ENCODE results near the gene G6PD.
A peak's percentile ranks its signal among the peaks of the same experiment; 100 is the strongest.

G6PD gene

DNA sequence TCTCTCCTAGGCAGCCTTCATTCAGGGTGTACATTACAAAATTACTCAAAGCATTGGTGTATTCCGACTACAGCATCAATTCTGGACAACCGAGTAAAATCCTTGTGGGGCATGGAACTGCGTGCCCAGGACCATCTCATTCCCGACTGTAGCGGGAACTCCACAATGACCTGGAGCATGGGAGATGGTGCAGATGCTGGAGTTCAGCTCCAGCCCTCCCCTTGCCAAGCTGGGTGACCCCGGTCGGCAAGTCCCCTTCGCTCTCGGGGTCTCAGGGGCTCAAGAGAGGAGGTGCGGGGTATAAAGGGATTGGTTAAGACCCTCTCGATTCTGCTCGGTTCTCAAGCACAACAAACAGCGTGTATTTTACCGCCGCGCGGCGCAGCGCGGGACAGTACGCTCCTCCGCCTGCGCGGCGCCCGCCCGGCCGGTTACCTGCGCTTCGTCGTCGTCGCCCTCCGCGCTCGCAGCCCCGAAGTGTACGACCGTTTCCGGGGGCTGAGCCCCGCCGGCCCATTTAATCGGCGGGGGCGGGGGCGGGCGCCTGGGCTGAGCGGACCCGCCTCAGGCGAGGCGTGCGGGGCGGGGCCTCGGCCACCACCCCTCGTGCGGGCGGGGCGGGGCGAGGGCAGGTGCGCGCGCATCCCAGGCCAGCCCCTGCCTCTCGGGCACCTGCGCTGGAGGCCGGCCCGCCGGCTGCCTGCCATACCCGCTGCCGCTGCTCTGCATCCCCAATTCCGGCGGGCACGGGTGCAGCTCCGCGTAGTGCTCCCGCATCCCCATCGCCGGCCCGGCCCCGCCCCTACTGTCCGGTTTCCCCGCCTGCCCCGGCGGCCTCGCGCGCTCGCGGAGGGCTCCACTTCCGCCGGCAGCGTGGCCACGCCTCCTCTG, at the start of gene G6PD:
Gene G6PD (minus strand): TSS at position 493 of the 891 bp plus-strand sequence. CDS start 691 bp downstream, outside the sequence.
- TF ChIP-seq, protein P1, sequence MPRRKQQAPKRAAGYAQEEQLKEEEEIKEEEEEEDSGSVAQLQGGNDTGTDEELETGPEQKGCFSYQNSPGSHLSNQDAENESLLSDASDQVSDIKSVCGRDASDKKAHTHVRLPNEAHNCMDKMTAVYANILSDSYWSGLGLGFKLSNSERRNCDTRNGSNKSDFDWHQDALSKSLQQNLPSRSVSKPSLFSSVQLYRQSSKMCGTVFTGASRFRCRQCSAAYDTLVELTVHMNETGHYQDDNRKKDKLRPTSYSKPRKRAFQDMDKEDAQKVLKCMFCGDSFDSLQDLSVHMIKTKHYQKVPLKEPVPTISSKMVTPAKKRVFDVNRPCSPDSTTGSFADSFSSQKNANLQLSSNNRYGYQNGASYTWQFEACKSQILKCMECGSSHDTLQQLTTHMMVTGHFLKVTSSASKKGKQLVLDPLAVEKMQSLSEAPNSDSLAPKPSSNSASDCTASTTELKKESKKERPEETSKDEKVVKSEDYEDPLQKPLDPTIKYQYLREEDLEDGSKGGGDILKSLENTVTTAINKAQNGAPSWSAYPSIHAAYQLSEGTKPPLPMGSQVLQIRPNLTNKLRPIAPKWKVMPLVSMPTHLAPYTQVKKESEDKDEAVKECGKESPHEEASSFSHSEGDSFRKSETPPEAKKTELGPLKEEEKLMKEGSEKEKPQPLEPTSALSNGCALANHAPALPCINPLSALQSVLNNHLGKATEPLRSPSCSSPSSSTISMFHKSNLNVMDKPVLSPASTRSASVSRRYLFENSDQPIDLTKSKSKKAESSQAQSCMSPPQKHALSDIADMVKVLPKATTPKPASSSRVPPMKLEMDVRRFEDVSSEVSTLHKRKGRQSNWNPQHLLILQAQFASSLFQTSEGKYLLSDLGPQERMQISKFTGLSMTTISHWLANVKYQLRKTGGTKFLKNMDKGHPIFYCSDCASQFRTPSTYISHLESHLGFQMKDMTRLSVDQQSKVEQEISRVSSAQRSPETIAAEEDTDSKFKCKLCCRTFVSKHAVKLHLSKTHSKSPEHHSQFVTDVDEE (CRISPR knock-in tag; IDR thresholded peaks at IDR 0.05), result no peak
- no peak for TF ChIP-seq BACH2 (CRISPR knock-in tag; IDR thresholded peaks at IDR 0.05; ENCODE audit: borderline replicate concordance)
- no peak for TF ChIP-seq ZC3H10 (CRISPR knock-in tag; IDR thresholded peaks at IDR 0.05)
- no peak for TF ChIP-seq GLIS3 (CRISPR knock-in tag; IDR thresholded peaks at IDR 0.05)
- TF ChIP-seq, protein P2, sequence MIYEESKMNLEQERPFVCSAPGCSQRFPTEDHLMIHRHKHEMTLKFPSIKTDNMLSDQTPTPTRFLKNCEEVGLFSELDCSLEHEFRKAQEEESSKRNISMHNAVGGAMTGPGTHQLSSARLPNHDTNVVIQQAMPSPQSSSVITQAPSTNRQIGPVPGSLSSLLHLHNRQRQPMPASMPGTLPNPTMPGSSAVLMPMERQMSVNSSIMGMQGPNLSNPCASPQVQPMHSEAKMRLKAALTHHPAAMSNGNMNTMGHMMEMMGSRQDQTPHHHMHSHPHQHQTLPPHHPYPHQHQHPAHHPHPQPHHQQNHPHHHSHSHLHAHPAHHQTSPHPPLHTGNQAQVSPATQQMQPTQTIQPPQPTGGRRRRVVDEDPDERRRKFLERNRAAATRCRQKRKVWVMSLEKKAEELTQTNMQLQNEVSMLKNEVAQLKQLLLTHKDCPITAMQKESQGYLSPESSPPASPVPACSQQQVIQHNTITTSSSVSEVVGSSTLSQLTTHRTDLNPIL (CRISPR knock-in tag; IDR thresholded peaks at IDR 0.05; ENCODE audit: low read depth), result no peak
- no peak for TF ChIP-seq RARB (CRISPR knock-in tag; IDR thresholded peaks at IDR 0.05)
- TF ChIP-seq CSDC2 (CRISPR knock-in tag; IDR thresholded peaks at IDR 0.05), result no peak
- TF ChIP-seq, protein P3, sequence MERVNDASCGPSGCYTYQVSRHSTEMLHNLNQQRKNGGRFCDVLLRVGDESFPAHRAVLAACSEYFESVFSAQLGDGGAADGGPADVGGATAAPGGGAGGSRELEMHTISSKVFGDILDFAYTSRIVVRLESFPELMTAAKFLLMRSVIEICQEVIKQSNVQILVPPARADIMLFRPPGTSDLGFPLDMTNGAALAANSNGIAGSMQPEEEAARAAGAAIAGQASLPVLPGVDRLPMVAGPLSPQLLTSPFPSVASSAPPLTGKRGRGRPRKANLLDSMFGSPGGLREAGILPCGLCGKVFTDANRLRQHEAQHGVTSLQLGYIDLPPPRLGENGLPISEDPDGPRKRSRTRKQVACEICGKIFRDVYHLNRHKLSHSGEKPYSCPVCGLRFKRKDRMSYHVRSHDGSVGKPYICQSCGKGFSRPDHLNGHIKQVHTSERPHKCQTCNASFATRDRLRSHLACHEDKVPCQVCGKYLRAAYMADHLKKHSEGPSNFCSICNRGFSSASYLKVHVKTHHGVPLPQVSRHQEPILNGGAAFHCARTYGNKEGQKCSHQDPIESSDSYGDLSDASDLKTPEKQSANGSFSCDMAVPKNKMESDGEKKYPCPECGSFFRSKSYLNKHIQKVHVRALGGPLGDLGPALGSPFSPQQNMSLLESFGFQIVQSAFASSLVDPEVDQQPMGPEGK (CRISPR knock-in tag; IDR thresholded peaks at IDR 0.05; ENCODE audit: borderline replicate concordance), result no peak
- TF ChIP-seq SNAI2 (CRISPR knock-in tag; IDR thresholded peaks at IDR 0.05), result no peak
- TF ChIP-seq, protein P4, sequence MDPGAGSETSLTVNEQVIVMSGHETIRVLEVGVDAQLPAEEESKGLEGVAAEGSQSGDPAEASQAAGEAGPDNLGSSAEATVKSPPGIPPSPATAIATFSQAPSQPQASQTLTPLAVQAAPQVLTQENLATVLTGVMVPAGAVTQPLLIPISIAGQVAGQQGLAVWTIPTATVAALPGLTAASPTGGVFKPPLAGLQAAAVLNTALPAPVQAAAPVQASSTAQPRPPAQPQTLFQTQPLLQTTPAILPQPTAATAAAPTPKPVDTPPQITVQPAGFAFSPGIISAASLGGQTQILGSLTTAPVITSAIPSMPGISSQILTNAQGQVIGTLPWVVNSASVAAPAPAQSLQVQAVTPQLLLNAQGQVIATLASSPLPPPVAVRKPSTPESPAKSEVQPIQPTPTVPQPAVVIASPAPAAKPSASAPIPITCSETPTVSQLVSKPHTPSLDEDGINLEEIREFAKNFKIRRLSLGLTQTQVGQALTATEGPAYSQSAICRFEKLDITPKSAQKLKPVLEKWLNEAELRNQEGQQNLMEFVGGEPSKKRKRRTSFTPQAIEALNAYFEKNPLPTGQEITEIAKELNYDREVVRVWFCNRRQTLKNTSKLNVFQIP (CRISPR knock-in tag; IDR thresholded peaks at IDR 0.05; ENCODE audit: borderline replicate concordance, low read depth), result no peak
- TF ChIP-seq ISL1 (CRISPR knock-in tag; IDR thresholded peaks at IDR 0.05), result no peak
- TF ChIP-seq TOX (CRISPR knock-in tag; IDR thresholded peaks at IDR 0.05; ENCODE audit: borderline replicate concordance), result no peak
- peak; percentile 55 for ATAC-seq

DNA sequence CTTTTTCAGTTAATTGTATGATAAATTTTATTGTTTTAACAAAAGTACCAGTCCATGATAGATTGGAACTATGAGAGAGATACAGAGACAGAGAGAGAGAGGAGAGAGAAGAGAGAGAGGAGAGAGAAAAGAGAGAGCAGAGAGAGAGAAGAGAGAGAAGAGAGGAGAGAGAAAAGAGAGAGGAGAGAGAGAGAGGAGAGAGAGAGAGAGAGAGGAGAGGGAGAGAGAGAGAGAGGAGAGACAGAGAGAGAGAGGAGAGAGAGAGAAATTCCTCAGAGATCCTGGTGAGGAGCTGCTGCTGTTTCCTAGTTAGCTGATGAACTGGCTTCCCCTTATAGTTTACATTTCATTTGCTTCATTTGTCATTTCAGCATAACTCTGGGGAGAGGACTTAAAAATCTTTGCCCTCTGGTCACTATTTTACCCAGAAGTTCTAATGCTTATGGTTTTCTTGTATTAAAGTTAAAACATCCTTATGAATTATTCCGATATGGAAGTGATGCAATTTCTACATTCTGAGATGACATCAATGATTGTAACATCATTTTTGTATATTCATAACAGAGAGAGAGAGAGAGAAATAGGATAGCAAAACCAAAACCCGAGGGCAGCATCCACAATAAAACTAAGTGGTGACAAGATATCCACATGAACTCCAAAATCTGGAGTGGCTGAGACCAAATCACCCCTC, 49.1 kb upstream of the G6PD start:
- no peak for ATAC-seq
- TF ChIP-seq ISL1 (CRISPR knock-in tag; IDR thresholded peaks at IDR 0.05), result no peak
- TF ChIP-seq ARNTL (CRISPR knock-in tag; IDR thresholded peaks at IDR 0.05; ENCODE audit: borderline replicate concordance, low read depth), result no peak
- no peak for TF ChIP-seq GLIS3 (CRISPR knock-in tag; IDR thresholded peaks at IDR 0.05)
- TF ChIP-seq RARB (CRISPR knock-in tag; IDR thresholded peaks at IDR 0.05), result no peak
- no peak for TF ChIP-seq PPARA (CRISPR knock-in tag; IDR thresholded peaks at IDR 0.05; ENCODE audit: borderline replicate concordance)
- no peak for TF ChIP-seq TOX (CRISPR knock-in tag; IDR thresholded peaks at IDR 0.05; ENCODE audit: borderline replicate concordance)
- no peak for TF ChIP-seq ZFP30 (CRISPR knock-in tag; IDR thresholded peaks at IDR 0.05)
- no peak for TF ChIP-seq ZNF8 (CRISPR knock-in tag; IDR thresholded peaks at IDR 0.05)
- no peak for TF ChIP-seq ZNF70 (CRISPR knock-in tag; IDR thresholded peaks at IDR 0.05)
- TF ChIP-seq TCF4 (CRISPR knock-in tag; IDR thresholded peaks at IDR 0.05; ENCODE audit: borderline replicate concordance), result no peak
- TF ChIP-seq, protein P3 (CRISPR knock-in tag; IDR thresholded peaks at IDR 0.05; ENCODE audit: borderline replicate concordance), result no peak
- TF ChIP-seq, protein P4 (CRISPR knock-in tag; IDR thresholded peaks at IDR 0.05; ENCODE audit: borderline replicate concordance, low read depth), result no peak
- TF ChIP-seq, protein P1 (CRISPR knock-in tag; IDR thresholded peaks at IDR 0.05), result no peak
- no peak for TF ChIP-seq BACH2 (CRISPR knock-in tag; IDR thresholded peaks at IDR 0.05; ENCODE audit: borderline replicate concordance)
- no peak for TF ChIP-seq ESRRG (CRISPR knock-in tag; IDR thresholded peaks at IDR 0.05)
- no peak for TF ChIP-seq ZNF565 (CRISPR knock-in tag; conservative IDR thresholded peaks at IDR 0.05; ENCODE audit: low read depth)
- TF ChIP-seq SNAI2 (CRISPR knock-in tag; IDR thresholded peaks at IDR 0.05), result no peak

All from SK-N-SH treated with all-trans-retinoic acid at 6 μM for 48 hours (cell line).